Ramos (cell line): Measurements from ENCODE around the gene CNIH1.

ENCODE experiments used
- in situ Hi-C: fragments of 300-500 bp; cut with MboI; formaldehyde crosslinking; loops from one replicate; pipeline ENCODE4 v1.14.3; 2022; ENCODE audit warnings: low sequenced_read_pairs; ENCODE audit not compliant: unreplicated experiment

The CNIH1 gene

GRCh38 chr14:54440873-54441868 is at the start of gene CNIH1:
TSS of gene CNIH1 (minus strand) at chr14:54441374. CDS start at chr14:54441327, 47 bp downstream.
- in situ Hi-C loops: no loop called here

- in situ Hi-C loops: no loop called here
Measured at GRCh38 chr14:54490445-54491175, 49.4 kb upstream of the CNIH1 start.

- in situ Hi-C loops: no loop called here
Measured at GRCh38 chr14:54489731-54490444, 48.7 kb upstream of the CNIH1 start.

GRCh38 chr14:54489318-54489683 is 48.1 kb upstream of the CNIH1 start:
- in situ Hi-C loops: no loop called here

GRCh38 chr14:54488646-54489317 is 47.6 kb upstream of the CNIH1 start, which contains the start of gene GMFB:
TSS of gene GMFB (minus strand) at chr14:54488980. CDS start at chr14:54488927, 53 bp downstream.
- in situ Hi-C loops: no loop called here

- in situ Hi-C loops: no loop called here
Measured at GRCh38 chr14:54488318-54488645, 47.1 kb upstream of the CNIH1 start.

- in situ Hi-C loops: no loop called here
Measured at GRCh38 chr14:54487771-54488170, 46.6 kb upstream of the CNIH1 start.

GRCh38 chr14:54486685-54487084 is 45.5 kb upstream of the CNIH1 start:
- in situ Hi-C loops: no loop called here

GRCh38 chr14:54483846-54484245 is 42.7 kb upstream of the CNIH1 start:
- in situ Hi-C loops: no loop called here

- in situ Hi-C loops: no loop called here
Measured at GRCh38 chr14:54483073-54483745, 42.0 kb upstream of the CNIH1 start.

GRCh38 chr14:54481695-54482094 is 40.5 kb upstream of the CNIH1 start:
- in situ Hi-C loops: no loop called here

GRCh38 chr14:54480830-54481562 is 39.8 kb upstream of the CNIH1 start:
- in situ Hi-C loops: no loop called here

- in situ Hi-C loops: no loop called here
Measured at GRCh38 chr14:54478636-54479215, 37.6 kb upstream of the CNIH1 start.

- in situ Hi-C loops: no loop called here
Measured at GRCh38 chr14:54475911-54476310, 34.7 kb upstream of the CNIH1 start.

GRCh38 chr14:54475187-54475899 is 34.2 kb upstream of the CNIH1 start:
- in situ Hi-C loops: no loop called here

GRCh38 chr14:54474232-54474793 is 33.1 kb upstream of the CNIH1 start:
- in situ Hi-C loops: no loop called here

GRCh38 chr14:54472315-54472714 is 31.1 kb upstream of the CNIH1 start:
- in situ Hi-C loops: no loop called here

GRCh38 chr14:54471641-54472040 is 30.5 kb upstream of the CNIH1 start:
- in situ Hi-C loops: no loop called here
